ENCODE data around the gene ACHE. TPM values are rescaled to one million over a fixed set of nuclear protein-coding genes. Genes with fewer than 3 reads are reported as not detected.

Gene ACHE
- polyA plus RNA-seq, 1 of the 3 experiments (the other 2 are of a cell fraction) = 1.8 TPM

GRCh38 chr7:100894860-100895700 is 608 bp downstream of the ACHE start:
- no peaks in the 10 kb centered on the region for H3K9me3 ChIP-seq
- H3K4me3 ChIP-seq (ENCODE audit: low read depth in 2 of 2, low read length in 1 of 2) = peak overlapping the region; percentile 46 to 73
- WGBS (ENCODE audit: low lambda C conversion rate) = under 1% methylated on average over 34 of the region's 83 CpGs
- peak; percentile 95 for DNase-seq
- ChIA-PET CTCF (interaction anchor here (0.6 to 3.8 kb wide), 64 partner anchors 8 to 423 kb away, joined by 3 to 69 read pairs (median 4); partner anchors contain the start of genes MUC3A, PLOD3, SLC12A9 and SRRT), POLR2A (interaction anchor here (0.8 kb wide), 1 partner anchor 20 kb away, joined by 3 read pairs; the partner anchor contains the start of gene SRRT)
- H3K79me2 ChIP-seq (ENCODE audit: insufficient read depth) = no peaks in the 10 kb centered on the region
- H3K36me3 ChIP-seq (replicated peaks in 1 of 2; ENCODE audit: control insufficient read depth in 1 of 2, insufficient read depth in 2 of 2, low read length in 1 of 2) = no peaks in the 10 kb centered on the region
- no peak overlapping the region for H3K27ac ChIP-seq (ENCODE audit: low read depth in 2 of 2, low read length in 1 of 2)
- peak overlapping the region; percentile 25; the same call in 1 of the 2 replicates for H3K9ac ChIP-seq
- H2AFZ ChIP-seq (ENCODE audit: low read depth) = peak overlapping the region; percentile 89
- TF ChIP-seq RCOR1 (IDR thresholded peaks at IDR 0.05; ENCODE audit: low read length) (no peak), SIN3A (IDR thresholded peaks at IDR 0.05; ENCODE audit: borderline replicate concordance, low read depth, low read length) (no peak), TEAD4 (IDR thresholded peaks at IDR 0.05; ENCODE audit: borderline replicate concordance, insufficient read depth) (no peak), SMC3 (IDR thresholded peaks at IDR 0.05; ENCODE audit: low read depth, low read length) (0 out of 2 replicates have a peak, but pooled peaks have one; percentile 32), RAD21 (IDR thresholded peaks at IDR 0.05; ENCODE audit: low read length) (peak; percentile 76), CTCF (IDR thresholded peaks at IDR 0.05) (peak; percentile 95), EZH2phosphoT487 (IDR thresholded peaks at IDR 0.05; ENCODE audit: borderline replicate concordance, low read depth) (peak; percentile 99), ELF1 (IDR thresholded peaks at IDR 0.05) (no peak)
- H3F3A ChIP-seq (replicated peaks; ENCODE audit: insufficient read depth) = peaks cover 3% of the 10 kb centered on the region
- no peaks in the 10 kb centered on the region for H3K9me2 ChIP-seq
- no peaks in the 10 kb centered on the region for H4K20me1 ChIP-seq (ENCODE audit: insufficient read depth)
- H3K27me3 ChIP-seq (ENCODE audit: insufficient read depth) = peaks cover 39% of the 10 kb centered on the region
- peak overlapping the region; percentile 99 for H3K4me2 ChIP-seq
- peaks cover 7 to 21% of the 10 kb centered on the region in 2 experiments; a peak in 2 of 4 replicates for H3K4me1 ChIP-seq (ENCODE audit: control insufficient read depth in 1 of 2, insufficient read depth in 2 of 2, low read depth in 1 of 2, low read length in 1 of 2)

- peaks cover 7 to 23% of the 10 kb centered on the region in 2 experiments; a peak in 2 of 4 replicates for H3K4me1 ChIP-seq (ENCODE audit: control insufficient read depth in 1 of 2, insufficient read depth in 2 of 2, low read depth in 1 of 2, low read length in 1 of 2)
- TF ChIP-seq FOXM1 (IDR thresholded peaks at IDR 0.05; ENCODE audit: low read depth) (no peak), JUND (IDR thresholded peaks at IDR 0.05) (no peak), IRF3 (IDR thresholded peaks at IDR 0.05; ENCODE audit: low read depth, low read length) (no peak), MEF2A (IDR thresholded peaks at IDR 0.05; ENCODE audit: borderline replicate concordance, low read depth) (no peak), GABPA (IDR thresholded peaks at IDR 0.05; ENCODE audit: low read depth) (no peak), ELF1 (IDR thresholded peaks at IDR 0.05) (no peak), ZBTB33 (IDR thresholded peaks at IDR 0.05; ENCODE audit: borderline replicate concordance, low read depth) (no peak), FOSL2 (IDR thresholded peaks at IDR 0.05; ENCODE audit: borderline replicate concordance, low read depth) (no peak), PBX3 (IDR thresholded peaks at IDR 0.05) (no peak), EP300 (IDR thresholded peaks at IDR 0.05; ENCODE audit: borderline replicate concordance in 1 of 2, low read depth in 1 of 2, low read length in 1 of 2) (no peak), SMC3 (IDR thresholded peaks at IDR 0.05; ENCODE audit: low read depth, low read length) (no peak), NRF1 (IDR thresholded peaks at IDR 0.05; ENCODE audit: low read depth, low read length) (no peak)
- ChIA-PET CTCF (interaction anchor here (0.6 to 3.8 kb wide), 63 partner anchors 8 to 424 kb away, joined by 3 to 69 read pairs (median 4); partner anchors contain the start of genes MUC3A, PLOD3, SLC12A9 and SRRT), POLR2A (interaction anchor here (0.8 kb wide), 1 partner anchor 19 kb away, joined by 3 read pairs; the partner anchor contains the start of gene SRRT)
- H3K9me3 ChIP-seq = no peaks in the 10 kb centered on the region
- no peak overlapping the region for H2AFZ ChIP-seq (ENCODE audit: low read depth)
- peak overlapping the region; percentile 99; the same call in 1 of the 2 replicates for H3K4me2 ChIP-seq
- no peaks in the 10 kb centered on the region for H3K36me3 ChIP-seq (replicated peaks in 1 of 2; ENCODE audit: control insufficient read depth in 1 of 2, insufficient read depth in 2 of 2, low read length in 1 of 2)
- peaks cover 30% of the 10 kb centered on the region for H3K27me3 ChIP-seq (ENCODE audit: insufficient read depth)
- H3K79me2 ChIP-seq (ENCODE audit: insufficient read depth) = peaks cover 3% of the 10 kb centered on the region
- no peak overlapping the region for H3K9ac ChIP-seq
- H3K9me2 ChIP-seq = no peaks in the 10 kb centered on the region
- no peak overlapping the region for H3K27ac ChIP-seq (ENCODE audit: low read depth in 2 of 2, low read length in 1 of 2)
- 81% methylated on average over 32 of the region's 40 CpGs for WGBS (ENCODE audit: low lambda C conversion rate)
- peak; percentile 36 for DNase-seq
- H3K4me3 ChIP-seq (ENCODE audit: low read depth in 2 of 2, low read length in 1 of 2) = no peak overlapping the region; a peak in 1 of 4 replicates
- no peaks in the 10 kb centered on the region for H4K20me1 ChIP-seq (ENCODE audit: insufficient read depth)
- peaks cover 6% of the 10 kb centered on the region for H3F3A ChIP-seq (replicated peaks; ENCODE audit: insufficient read depth)
Measured at GRCh38 chr7:100893910-100894721, 1.6 kb downstream of the ACHE start.

All from SK-N-SH (cell line).